ENCODE data around the gene ARHGAP1. TPM values are rescaled to one million over a fixed set of nuclear protein-coding genes. Genes with fewer than 3 reads are reported as not detected.

ARHGAP1 gene
- total RNA-seq, 4 donors from 2014 or later = 73.1 to 139 (median 92.3) TPM

GRCh38 chr11:46668480-46669085 lies 31.8 kb downstream of the ARHGAP1 start:
- peak overlapping the region; percentile 59 to 70 (median 66) for H3K27ac ChIP-seq (replicated peaks in 1 of 4)
- H3K36me3 ChIP-seq = peaks cover 69 to 100% (median 95%) of the 10 kb centered on the region in 4 donors
- H3K27me3 ChIP-seq = no peaks in the 10 kb centered on the region
- intact Hi-C loops (cut with DNase I) = no loop called here
- H3K4me3 ChIP-seq = no peak overlapping the region
- no peak for DNase-seq (ENCODE audit: extremely low spot score)
- TF ChIP-seq POLR2A (IDR thresholded peaks at IDR 0.05; ENCODE audit: low read depth) (no peak), POLR2AphosphoS5 (IDR thresholded peaks at IDR 0.05) (no peak), EP300 (IDR thresholded peaks at IDR 0.05) (no peak), CTCF (IDR thresholded peaks at IDR 0.05) (no peak)
- H3K9me3 ChIP-seq = no peaks in the 10 kb centered on the region
- 89% methylated on average over 11 of the region's 12 CpGs for WGBS
- peaks cover 32 to 43% (median 32%) of the 10 kb centered on the region in 4 donors for H3K4me1 ChIP-seq

- Histone ChIP-seq H3K36me3 (peaks cover 60 to 100% (median 92%) of the 10 kb centered on the region in 4 donors), H3K4me3 (no peak overlapping the region), H3K9me3 (no peaks in the 10 kb centered on the region), H3K27me3 (no peaks in the 10 kb centered on the region), H3K27ac (replicated peaks in 1 of 4) (peak overlapping the region; percentile 59 to 70 (median 66)), H3K4me1 (peaks cover 32 to 46% (median 34%) of the 10 kb centered on the region in 4 donors)
- intact Hi-C loops (cut with DNase I) = no loop called here
- TF ChIP-seq POLR2AphosphoS5 (IDR thresholded peaks at IDR 0.05) (no peak), EP300 (IDR thresholded peaks at IDR 0.05) (no peak), CTCF (IDR thresholded peaks at IDR 0.05) (no peak), POLR2A (IDR thresholded peaks at IDR 0.05; ENCODE audit: low read depth) (no peak)
- DNase-seq (ENCODE audit: extremely low spot score) = no peak
- WGBS = 53% methylated on average over 2 of the region's 2 CpGs
Observed at GRCh38 chr11:46667043-46667481, 33.4 kb downstream of the ARHGAP1 start.

GRCh38 chr11:46666516-46666915 lies 33.9 kb downstream of the ARHGAP1 start:
- WGBS = 45% methylated on average over 5 of the region's 5 CpGs
- peaks cover 54 to 100% (median 89%) of the 10 kb centered on the region in 4 donors for H3K36me3 ChIP-seq
- no peak for DNase-seq (ENCODE audit: extremely low spot score)
- TF ChIP-seq CTCF (IDR thresholded peaks at IDR 0.05) (no peak), POLR2AphosphoS5 (IDR thresholded peaks at IDR 0.05) (no peak), EP300 (IDR thresholded peaks at IDR 0.05) (no peak), POLR2A (IDR thresholded peaks at IDR 0.05; ENCODE audit: low read depth) (no peak)
- intact Hi-C loops (cut with DNase I) = no loop called here
- H3K27me3 ChIP-seq = no peaks in the 10 kb centered on the region
- H3K27ac ChIP-seq (replicated peaks in 1 of 4) = peak overlapping the region; percentile 59 to 70 (median 66)
- no peaks in the 10 kb centered on the region for H3K9me3 ChIP-seq
- H3K4me3 ChIP-seq = no peak overlapping the region
- peaks cover 32 to 46% (median 34%) of the 10 kb centered on the region in 4 donors for H3K4me1 ChIP-seq

- WGBS = 100% methylated on average over 1 of the region's 1 CpG
- Histone ChIP-seq H3K27me3 (no peaks in the 10 kb centered on the region), H3K27ac (replicated peaks in 1 of 4) (peak overlapping the region; percentile 39 to 70 (median 62)), H3K4me3 (no peak overlapping the region), H3K4me1 (peaks cover 32 to 46% (median 34%) of the 10 kb centered on the region in 4 donors), H3K9me3 (no peaks in the 10 kb centered on the region), H3K36me3 (peaks cover 46 to 100% (median 86%) of the 10 kb centered on the region in 4 donors)
- TF ChIP-seq CTCF (IDR thresholded peaks at IDR 0.05) = no peak
- no peak for TF ChIP-seq EP300 (IDR thresholded peaks at IDR 0.05)
- TF ChIP-seq POLR2A (IDR thresholded peaks at IDR 0.05; ENCODE audit: low read depth) = no peak
- no peak for TF ChIP-seq POLR2AphosphoS5 (IDR thresholded peaks at IDR 0.05)
- intact Hi-C loops (cut with DNase I) = no loop called here
- DNase-seq (ENCODE audit: extremely low spot score) = no peak
Observed at GRCh38 chr11:46665356-46665755, 35.1 kb downstream of the ARHGAP1 start.
